Stomach smooth muscle (tissue), 2 donors: ENCODE measurements around the gene MINDY4.

ENCODE experiments used
- H3K27ac ChIP-seq: one replicate; pipeline ENCODE4 v1.7.0; 2013; ENCODE audit warnings: mild to moderate bottlenecking, low read length, inconsistent platforms
- H3K27me3 ChIP-seq, 2 donors: one replicate each; pipeline ENCODE4 v1.7.0; 2013; ENCODE audit warnings: low read length in 2 of 2; ENCODE audit not compliant: insufficient read depth in 2 of 2, control insufficient read depth in 1 of 2
- H3K36me3 ChIP-seq, 2 donors: one replicate each; pipeline ENCODE4 v1.7.0; 2013; ENCODE audit warnings: low read length in 2 of 2; ENCODE audit not compliant: control insufficient read depth in 2 of 2, insufficient read depth in 2 of 2
- H3K4me1 ChIP-seq: one replicate; pipeline ENCODE4 v1.7.0; 2013; ENCODE audit warnings: low read length; ENCODE audit not compliant: control insufficient read depth, insufficient read depth
- H3K4me3 ChIP-seq, 2 donors: one replicate each; pipeline ENCODE4 v1.7.0; 2013; ENCODE audit warnings: low read length in 2 of 2
- H3K9ac ChIP-seq, 2 donors: one replicate each; pipeline ENCODE4 v1.7.0; 2013; ENCODE audit warnings: low read length in 2 of 2, mild to moderate bottlenecking in 1 of 2
- H3K9me3 ChIP-seq, 2 donors: one replicate each; pipeline ENCODE4 v1.7.0; 2013; ENCODE audit warnings: low read length in 2 of 2; ENCODE audit not compliant: control insufficient read depth in 2 of 2
- donor health status: healthy.
- donor health status: Pancreatic carcinoma.

The MINDY4 gene

DNA sequence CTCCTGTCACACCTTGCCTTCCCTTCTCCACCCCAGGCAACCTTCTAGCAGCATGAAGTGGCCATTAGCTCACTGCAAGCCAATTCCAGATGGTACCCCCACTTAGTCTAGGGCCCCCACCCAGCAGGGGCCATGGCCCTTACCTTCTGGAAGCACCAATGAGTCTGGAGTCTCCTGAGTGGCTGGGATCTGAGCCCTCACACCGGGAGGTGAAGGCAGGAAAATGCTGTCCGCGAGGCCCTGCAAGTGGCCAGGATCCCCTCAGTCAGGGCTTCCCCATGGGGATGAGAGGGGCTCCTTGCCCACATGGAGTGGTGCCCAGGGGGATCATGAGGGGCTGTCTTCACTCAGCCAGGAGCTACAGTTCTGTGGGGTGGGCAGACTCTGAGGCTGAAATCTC lies 145.0 kb downstream of the MINDY4 start:
- no peaks in the 10 kb centered on the region for H3K27me3 ChIP-seq
- peak overlapping the region; percentile 75 for H3K27ac ChIP-seq
- H3K4me3 ChIP-seq, result peak overlapping the region in 1 of 2 donors; percentile 94
- H3K9me3 ChIP-seq, result no peaks in the 10 kb centered on the region
- H3K4me1 ChIP-seq, result peaks cover 79% of the 10 kb centered on the region
- peak overlapping the region in 1 of 2 donors; percentile 58 for H3K9ac ChIP-seq
- no peaks in the 10 kb centered on the region for H3K36me3 ChIP-seq

DNA sequence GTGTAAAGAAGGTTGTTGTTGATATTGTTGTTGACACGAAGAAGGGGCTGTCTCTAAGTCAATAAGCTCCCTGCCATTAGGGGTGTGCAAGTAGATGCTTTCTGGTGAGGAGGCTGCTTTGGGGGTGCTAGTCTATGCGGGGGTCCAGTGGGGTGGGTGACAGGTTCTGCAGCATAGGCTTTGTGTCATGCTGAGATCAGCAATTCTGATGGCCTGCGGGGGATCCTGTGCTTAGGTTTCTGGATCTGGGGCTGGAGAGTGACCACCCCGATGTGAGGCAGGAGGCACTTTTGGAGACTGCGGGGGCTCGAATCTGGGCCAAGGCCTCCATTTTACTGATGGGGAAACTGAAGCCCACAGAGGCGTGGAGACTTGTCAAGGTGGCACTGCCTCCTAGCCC lies 145.6 kb downstream of the MINDY4 start:
- Histone ChIP-seq H3K27me3 (no peaks in the 10 kb centered on the region), H3K27ac (peak overlapping the region; percentile 75), H3K9me3 (no peaks in the 10 kb centered on the region), H3K4me1 (peaks cover 80% of the 10 kb centered on the region), H3K4me3 (peak overlapping the region in 1 of 2 donors; percentile 94), H3K36me3 (no peaks in the 10 kb centered on the region), H3K9ac (no peak overlapping the region)

GRCh38 chr7:30917216-30917893 lies 146.1 kb downstream of the MINDY4 start:
- Histone ChIP-seq H3K9ac (no peak overlapping the region), H3K27ac (peak overlapping the region; percentile 75), H3K4me1 (peaks cover 78% of the 10 kb centered on the region), H3K27me3 (no peaks in the 10 kb centered on the region), H3K4me3 (peak overlapping the region in 1 of 2 donors; percentile 15), H3K36me3 (peaks cover under 1 to 1% of the 10 kb centered on the region in 2 donors), H3K9me3 (no peaks in the 10 kb centered on the region)

DNA sequence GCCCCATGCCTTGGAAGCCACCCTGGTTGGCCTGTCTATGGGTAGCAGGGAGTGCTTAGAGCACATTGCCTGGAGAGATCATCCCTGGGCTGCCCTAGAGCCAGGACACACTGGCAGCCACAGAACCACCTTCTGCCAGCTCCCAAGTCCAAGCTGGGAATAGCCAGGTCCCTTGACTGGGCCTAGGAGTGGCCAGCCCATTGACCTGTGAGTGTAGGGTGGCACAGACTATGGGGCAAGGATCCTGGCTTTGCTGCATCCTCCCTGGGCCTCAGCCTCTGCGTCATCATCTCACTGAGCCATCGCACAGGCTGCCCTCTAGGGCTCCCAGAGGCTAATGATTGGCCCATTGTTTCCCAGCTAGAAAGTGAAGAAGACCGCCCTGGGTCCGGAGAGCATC lies 147.5 kb downstream of the MINDY4 start:
- H3K27ac ChIP-seq, result peak overlapping the region; percentile 37
- H3K4me3 ChIP-seq, result peak overlapping the region in 1 of 2 donors; percentile 22
- H3K9ac ChIP-seq, result no peak overlapping the region
- no peaks in the 10 kb centered on the region for H3K27me3 ChIP-seq
- peaks cover 10 to 13% of the 10 kb centered on the region in 2 donors for H3K36me3 ChIP-seq
- peaks cover 73% of the 10 kb centered on the region for H3K4me1 ChIP-seq
- no peaks in the 10 kb centered on the region for H3K9me3 ChIP-seq

DNA sequence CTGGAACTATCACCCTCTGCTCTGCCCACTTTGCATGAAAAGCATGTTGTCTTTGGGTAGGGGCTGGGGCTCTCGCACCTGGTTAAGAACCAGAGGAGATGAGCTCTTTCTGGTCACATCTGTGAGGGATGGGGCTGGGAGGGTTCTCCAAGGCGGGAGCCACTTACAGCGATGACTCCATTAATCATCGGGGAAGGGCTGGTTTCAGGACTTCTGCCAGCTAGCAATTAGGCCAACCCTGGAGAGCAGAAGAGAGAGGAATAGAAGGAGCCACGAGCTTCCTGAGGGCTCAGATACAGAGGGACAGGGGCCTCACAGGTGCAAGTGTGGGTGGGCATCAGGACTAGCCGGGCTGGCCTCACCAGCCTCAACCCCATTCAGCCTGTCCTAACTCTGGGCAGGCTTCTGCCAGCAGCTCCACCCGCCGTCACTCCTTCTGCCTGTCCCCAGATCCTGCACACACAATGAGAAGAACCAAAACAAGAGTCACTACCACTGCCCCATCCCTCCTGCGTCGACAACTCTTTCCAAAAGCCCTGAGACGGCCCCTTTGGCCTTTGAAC lies 148.9 kb downstream of the MINDY4 start:
- Histone ChIP-seq H3K36me3 (peaks cover 24 to 26% of the 10 kb centered on the region in 2 donors), H3K4me1 (peaks cover 59% of the 10 kb centered on the region), H3K4me3 (peak overlapping the region in 1 of 2 donors; percentile 8), H3K27me3 (no peaks in the 10 kb centered on the region), H3K9me3 (no peaks in the 10 kb centered on the region), H3K9ac (peak overlapping the region in 1 of 2 donors; percentile 42), H3K27ac (peak overlapping the region; percentile 71)

DNA sequence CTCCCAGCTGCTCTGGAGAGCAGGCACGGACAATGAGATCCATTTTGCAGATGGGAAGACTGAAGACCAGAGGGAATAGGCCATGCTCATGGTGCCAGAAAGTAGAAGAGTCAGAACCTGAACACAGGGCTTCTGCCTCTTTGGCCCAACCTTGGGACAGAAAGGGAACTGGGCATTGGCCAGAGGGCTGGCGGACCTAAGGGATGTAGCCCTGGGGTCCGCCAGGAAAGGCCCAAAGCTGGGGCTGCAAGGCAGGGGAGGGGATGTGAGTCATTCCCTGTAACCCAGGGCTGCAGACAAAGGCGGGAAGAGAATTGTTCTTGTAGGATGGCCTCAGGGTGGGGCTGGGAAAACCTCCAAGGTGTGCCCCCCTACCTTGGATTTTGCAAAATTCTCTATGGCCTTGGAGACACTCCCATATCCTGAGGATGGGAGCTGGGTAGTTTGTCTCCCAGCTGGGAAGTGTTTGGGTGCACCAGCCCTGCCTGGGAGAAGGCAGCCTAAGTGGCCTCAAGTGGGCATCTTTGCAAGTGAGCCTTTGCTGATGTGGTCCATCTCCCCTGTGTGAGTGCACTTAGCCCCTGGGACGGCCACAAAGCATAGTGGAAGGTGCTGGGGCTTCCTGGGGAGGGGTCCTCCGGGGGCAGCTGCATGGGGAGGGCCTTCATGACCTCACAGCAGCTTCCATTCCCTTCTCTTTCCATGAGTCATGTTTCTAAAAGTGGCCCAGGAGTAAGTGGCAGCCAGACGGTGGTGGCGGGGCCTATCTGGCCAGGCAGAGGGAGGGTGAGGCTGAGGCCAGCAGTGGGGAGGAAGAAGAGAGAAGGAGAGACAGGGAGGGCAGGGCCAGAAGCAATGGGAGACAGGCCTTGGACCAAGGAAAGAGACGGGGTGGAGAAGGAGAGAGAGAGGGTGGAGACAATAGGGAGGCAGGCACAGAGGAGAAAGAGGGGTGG lies 149.6 kb downstream of the MINDY4 start:
- Histone ChIP-seq H3K27me3 (no peaks in the 10 kb centered on the region), H3K27ac (peak overlapping the region; percentile 71), H3K4me3 (no peak overlapping the region), H3K36me3 (peaks cover 30 to 31% of the 10 kb centered on the region in 2 donors), H3K4me1 (peaks cover 51% of the 10 kb centered on the region), H3K9ac (peak overlapping the region in 1 of 2 donors; percentile 21), H3K9me3 (no peaks in the 10 kb centered on the region)

DNA sequence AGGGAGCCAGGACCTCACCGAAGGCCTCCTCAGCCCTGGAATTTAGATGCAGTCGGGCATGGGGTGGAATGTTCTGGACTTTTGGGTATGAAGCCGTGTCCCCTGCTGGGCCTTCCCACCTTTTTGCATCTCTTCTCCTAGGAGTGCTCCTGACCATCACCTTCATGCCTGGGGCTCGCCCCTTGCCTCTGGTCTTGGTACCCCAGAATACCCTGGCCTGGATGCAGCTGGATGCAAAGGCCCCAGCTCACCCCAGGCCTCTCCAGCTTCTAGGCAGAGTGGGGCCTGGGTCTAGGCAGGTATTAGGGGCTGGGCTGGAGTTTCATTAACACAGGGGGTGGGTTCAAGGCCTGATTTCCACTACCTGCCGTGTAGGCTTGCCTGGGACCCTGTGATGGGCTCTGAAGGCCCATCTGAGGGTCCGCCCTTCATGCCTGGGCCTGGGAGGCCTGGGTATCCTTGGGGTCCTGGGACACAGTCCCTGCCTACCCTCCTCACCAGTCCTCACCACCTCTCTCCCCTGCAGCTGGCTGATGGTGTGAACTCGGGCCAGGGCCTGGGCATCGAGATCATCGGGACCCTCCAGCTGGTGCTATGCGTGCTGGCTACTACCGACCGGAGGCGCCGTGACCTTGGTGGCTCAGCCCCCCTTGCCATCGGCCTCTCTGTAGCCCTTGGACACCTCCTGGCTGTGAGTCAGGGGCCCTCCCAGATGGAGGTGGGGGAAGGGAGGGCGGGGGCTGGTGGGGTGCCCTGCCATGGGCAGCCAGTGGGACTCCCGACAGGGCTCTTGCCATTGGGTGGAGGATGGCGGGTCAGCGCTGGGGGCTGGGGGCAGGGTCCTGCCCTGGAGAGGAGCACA lies 150.6 kb downstream of the MINDY4 start:
- peaks cover 43% of the 10 kb centered on the region for H3K4me1 ChIP-seq
- H3K4me3 ChIP-seq, result no peak overlapping the region

GRCh38 chr7:30922596-30922995 lies 151.4 kb downstream of the MINDY4 start:
- H3K9me3 ChIP-seq, result peaks cover 0 to 10% of the 10 kb centered on the region in 2 donors
- peaks cover 33 to 41% of the 10 kb centered on the region in 2 donors for H3K36me3 ChIP-seq
- peaks cover 37% of the 10 kb centered on the region for H3K4me1 ChIP-seq
- no peak overlapping the region for H3K9ac ChIP-seq
- peak overlapping the region; percentile 71 for H3K27ac ChIP-seq
- H3K4me3 ChIP-seq, result no peak overlapping the region
- H3K27me3 ChIP-seq, result no peaks in the 10 kb centered on the region

More for the DNA sequence above, 150.6 kb downstream of the MINDY4 start:
- Histone ChIP-seq H3K9ac (peak overlapping the region in 1 of 2 donors; percentile 13), H3K27ac (peak overlapping the region; percentile 71), H3K9me3 (peaks cover 0 to 4% of the 10 kb centered on the region in 2 donors), H3K27me3 (no peaks in the 10 kb centered on the region), H3K36me3 (peaks cover 33 to 37% of the 10 kb centered on the region in 2 donors)

DNA sequence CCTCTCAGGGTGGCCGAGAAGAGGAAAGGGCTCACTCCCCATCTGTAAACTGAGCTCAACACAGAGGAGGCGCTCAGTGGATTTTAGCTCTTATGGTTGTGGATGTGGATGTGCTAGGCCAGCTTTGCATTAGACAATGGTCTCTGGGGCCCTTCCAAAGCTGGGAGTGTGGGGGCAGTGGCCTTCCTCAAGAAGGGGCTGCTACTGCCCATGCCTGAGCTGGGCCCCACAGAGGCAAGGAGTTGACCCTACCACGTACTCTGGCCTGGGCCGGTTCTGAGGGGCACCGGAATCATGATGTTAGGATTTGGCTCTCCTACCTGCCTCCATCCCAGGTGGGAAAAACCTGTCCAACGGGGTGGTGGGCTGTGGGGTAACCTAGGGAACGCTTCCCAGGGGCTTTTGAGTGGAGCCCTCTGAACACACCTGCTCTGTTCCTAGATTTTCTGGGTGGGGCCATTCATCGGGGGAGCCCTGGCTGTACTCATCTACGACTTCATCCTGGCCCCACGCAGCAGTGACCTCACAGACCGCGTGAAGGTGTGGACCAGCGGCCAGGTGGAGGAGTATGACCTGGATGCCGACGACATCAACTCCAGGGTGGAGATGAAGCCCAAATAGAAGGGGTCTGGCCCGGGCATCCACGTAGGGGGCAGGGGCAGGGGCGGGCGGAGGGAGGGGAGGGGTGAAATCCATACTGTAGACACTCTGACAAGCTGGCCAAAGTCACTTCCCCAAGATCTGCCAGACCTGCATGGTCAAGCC lies 152.0 kb downstream of the MINDY4 start:
- H3K27ac ChIP-seq, result no peak overlapping the region
- peaks cover 0 to 10% of the 10 kb centered on the region in 2 donors for H3K9me3 ChIP-seq
- H3K27me3 ChIP-seq, result no peaks in the 10 kb centered on the region
- peaks cover 33 to 41% of the 10 kb centered on the region in 2 donors for H3K36me3 ChIP-seq
- H3K4me3 ChIP-seq, result no peak overlapping the region
- H3K4me1 ChIP-seq, result peaks cover 35% of the 10 kb centered on the region
- H3K9ac ChIP-seq, result no peak overlapping the region
